Muscle of leg (tissue), 11 donors: Measurements from ENCODE around the gene RAB6B. TPM values are rescaled to one million over a fixed set of nuclear protein-coding genes. Genes with fewer than 3 reads are reported as not detected.

Experiments
- DNase-seq: peaks from one replicate; pipeline ENCODE4 v3.0.0; 2013
- H3K27ac ChIP-seq: one replicate; pipeline ENCODE4 v1.5.1; 2013; ENCODE audit warnings: mild to moderate bottlenecking, low read length, control low read depth
- H3K27me3 ChIP-seq: one replicate; pipeline ENCODE4 v1.6.1; 2013; ENCODE audit warnings: low read length; ENCODE audit not compliant: control insufficient read depth, insufficient read depth
- H3K36me3 ChIP-seq: one replicate; pipeline ENCODE4 v1.6.1; 2013; ENCODE audit warnings: low read length; ENCODE audit not compliant: control insufficient read depth, insufficient read depth
- H3K4me1 ChIP-seq: one replicate; pipeline ENCODE4 v1.6.1; 2013; ENCODE audit warnings: low read length; ENCODE audit not compliant: control insufficient read depth, insufficient read depth
- H3K4me3 ChIP-seq: one replicate; pipeline ENCODE4 v1.5.1; 2013; ENCODE audit warnings: low read length, control low read depth
- H3K9me3 ChIP-seq: replicated peaks from 2 replicates; pipeline ENCODE4 v1.6.1; 2013; ENCODE audit warnings: low read depth, low read length; ENCODE audit not compliant: control insufficient read depth
- WGBS: methylation state at CpG from one replicate; pipeline ENCODE4 v1.1.5; 2013; ENCODE audit warnings: missing lambda C conversion rate; ENCODE audit not compliant: insufficient coverage; 5-methylcytosine and 5-hydroxymethylcytosine counted together
- polyA plus RNA-seq, 8 donors: library from polyadenylated mRNA; unstranded; fragments of 120-200 nt; gene quantifications; one replicate each; pipeline versions ENCODE4 v1.2.1 to v1.2.3, GENCODE V29; 2013; ENCODE audit warnings: inconsistent platforms in 1 of 8, low replicate concordance in 1 of 8; ENCODE audit not compliant: insufficient read length in 8 of 8, insufficient read depth in 1 of 8
- total RNA-seq: library from RNA; stranded (reverse); fragments of 120-200 nt; gene quantifications from one replicate; pipeline ENCODE4 v1.2.4, GENCODE V29; 2013

The RAB6B gene
- total and polyA plus RNA-seq, 9 donors = 2.0 to 10.8 (median 9.4) TPM

DNA sequence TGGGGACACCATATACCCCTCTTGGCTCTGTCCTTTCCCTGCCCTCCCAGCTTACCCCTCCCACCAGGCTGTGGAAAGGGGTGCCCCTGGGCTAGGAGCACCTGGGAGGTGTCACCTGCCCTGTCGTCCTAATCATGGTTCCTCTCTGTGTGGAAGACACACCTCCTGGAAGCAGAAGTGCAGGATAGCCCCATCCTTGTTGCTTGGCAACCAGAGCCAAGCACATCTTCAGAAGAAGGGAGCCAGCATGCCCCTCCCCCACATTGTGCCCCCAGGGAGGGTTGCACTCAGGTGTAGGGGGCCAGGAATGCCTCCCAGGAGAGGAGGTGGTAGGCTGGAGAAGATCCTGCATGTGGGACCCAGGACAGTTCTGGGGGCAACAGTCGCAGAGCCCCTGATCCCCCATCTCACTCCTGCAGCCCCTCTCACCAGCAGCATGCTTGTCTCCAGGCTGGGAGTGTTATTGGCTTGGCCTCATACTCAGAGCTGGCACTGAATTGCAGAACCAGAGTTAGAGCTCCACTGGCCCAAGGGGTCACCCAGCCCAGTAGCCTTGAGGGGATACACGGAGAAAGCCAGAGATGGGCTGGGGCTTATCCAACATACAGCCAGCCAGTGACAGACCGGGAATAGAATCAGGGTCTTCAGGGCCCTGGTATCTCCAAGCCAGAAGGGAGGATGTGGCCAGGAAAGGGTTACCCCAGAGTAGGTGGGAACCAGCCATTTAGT, 8.4 kb downstream of the RAB6B start:
- H3K9me3 ChIP-seq = no peaks in the 10 kb centered on the region
- 54% methylated on average over 3 of the region's 4 CpGs for WGBS
- no peak overlapping the region for H3K4me3 ChIP-seq
- peaks cover 13% of the 10 kb centered on the region for H3K4me1 ChIP-seq
- no peak overlapping the region for H3K27ac ChIP-seq
- H3K27me3 ChIP-seq = no peaks in the 10 kb centered on the region
- DNase-seq = no peak
- no peaks in the 10 kb centered on the region for H3K36me3 ChIP-seq

DNA sequence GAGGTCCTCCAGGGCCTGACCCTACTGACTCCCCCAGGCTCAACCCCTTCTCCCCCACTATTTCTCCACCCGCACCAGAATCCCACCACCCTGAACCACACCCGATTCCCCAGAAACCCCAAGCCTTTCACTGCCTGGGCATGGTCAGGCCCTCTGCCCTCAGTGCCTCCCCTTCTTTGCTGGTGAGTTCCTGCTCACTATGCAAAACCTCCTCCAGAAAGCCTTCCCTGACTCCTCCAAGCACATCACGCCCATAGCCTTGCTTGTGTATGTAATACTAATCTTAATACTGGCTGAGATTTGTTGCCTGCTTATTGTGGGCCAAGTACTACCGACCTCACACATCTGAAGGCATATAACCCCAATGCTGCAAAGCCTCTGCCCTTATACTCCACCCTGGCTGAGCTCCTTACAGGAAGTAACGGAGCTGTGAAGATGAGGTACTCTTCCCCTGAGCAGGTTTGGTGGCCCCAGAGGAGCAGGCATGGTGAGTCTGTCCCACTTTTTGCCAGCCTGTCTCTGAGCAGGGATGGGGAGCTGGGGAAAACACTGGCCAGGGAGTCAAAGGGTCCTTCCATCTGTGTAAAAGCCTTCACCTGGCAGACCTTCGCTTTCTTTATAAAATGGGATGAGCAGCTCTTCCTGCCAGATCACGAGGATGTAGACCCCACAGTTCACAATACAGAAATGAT, 9.5 kb downstream of the RAB6B start:
- peaks cover 4% of the 10 kb centered on the region for H3K4me1 ChIP-seq
- no peaks in the 10 kb centered on the region for H3K27me3 ChIP-seq
- H3K36me3 ChIP-seq = no peaks in the 10 kb centered on the region
- DNase-seq = no peak
- no peaks in the 10 kb centered on the region for H3K9me3 ChIP-seq
- 81% methylated on average over 3 of the region's 7 CpGs for WGBS
- no peak overlapping the region for H3K4me3 ChIP-seq
- H3K27ac ChIP-seq = no peak overlapping the region

DNA sequence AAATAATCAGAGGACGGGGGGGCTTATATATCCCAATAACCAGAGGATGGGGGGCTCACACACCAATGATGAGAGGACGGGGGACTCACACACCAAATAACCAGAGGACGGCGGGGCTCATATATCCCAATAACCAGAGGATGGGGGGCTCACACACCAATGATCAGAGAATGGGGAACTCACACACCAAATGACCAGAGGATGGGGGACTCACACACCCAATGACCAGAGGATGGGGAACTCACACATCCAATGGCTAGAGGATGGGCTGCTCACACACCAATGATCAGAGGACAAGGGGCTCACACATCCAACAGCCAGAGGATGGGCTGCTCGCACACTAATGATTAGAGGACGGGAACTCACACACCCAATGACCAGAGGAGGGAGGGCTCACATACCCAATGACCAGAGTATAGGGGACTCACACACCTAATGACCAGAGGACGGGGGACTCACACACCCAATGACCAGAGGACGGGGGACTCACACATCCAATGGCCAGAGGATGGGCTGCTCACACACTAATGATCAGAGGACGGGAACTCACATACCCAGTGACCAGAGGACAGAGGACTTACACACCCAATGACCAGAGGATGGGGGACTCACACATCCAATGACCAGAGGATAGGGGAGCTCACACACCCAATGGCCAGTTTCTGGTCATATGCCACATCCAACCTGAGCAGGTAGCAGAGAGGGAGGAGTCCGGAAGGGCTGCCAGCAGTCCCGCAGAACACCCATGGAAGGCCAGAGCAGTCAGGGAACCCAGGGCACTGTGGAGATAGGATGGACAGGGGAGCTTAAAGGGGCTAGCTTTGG, 10.6 kb downstream of the RAB6B start:
- Histone ChIP-seq H3K27ac (no peak overlapping the region), H3K4me1 (no peaks in the 10 kb centered on the region), H3K9me3 (no peaks in the 10 kb centered on the region), H3K36me3 (no peaks in the 10 kb centered on the region), H3K4me3 (no peak overlapping the region), H3K27me3 (no peaks in the 10 kb centered on the region)
- no peak for DNase-seq
- 84% methylated on average over 5 of the region's 11 CpGs for WGBS

DNA sequence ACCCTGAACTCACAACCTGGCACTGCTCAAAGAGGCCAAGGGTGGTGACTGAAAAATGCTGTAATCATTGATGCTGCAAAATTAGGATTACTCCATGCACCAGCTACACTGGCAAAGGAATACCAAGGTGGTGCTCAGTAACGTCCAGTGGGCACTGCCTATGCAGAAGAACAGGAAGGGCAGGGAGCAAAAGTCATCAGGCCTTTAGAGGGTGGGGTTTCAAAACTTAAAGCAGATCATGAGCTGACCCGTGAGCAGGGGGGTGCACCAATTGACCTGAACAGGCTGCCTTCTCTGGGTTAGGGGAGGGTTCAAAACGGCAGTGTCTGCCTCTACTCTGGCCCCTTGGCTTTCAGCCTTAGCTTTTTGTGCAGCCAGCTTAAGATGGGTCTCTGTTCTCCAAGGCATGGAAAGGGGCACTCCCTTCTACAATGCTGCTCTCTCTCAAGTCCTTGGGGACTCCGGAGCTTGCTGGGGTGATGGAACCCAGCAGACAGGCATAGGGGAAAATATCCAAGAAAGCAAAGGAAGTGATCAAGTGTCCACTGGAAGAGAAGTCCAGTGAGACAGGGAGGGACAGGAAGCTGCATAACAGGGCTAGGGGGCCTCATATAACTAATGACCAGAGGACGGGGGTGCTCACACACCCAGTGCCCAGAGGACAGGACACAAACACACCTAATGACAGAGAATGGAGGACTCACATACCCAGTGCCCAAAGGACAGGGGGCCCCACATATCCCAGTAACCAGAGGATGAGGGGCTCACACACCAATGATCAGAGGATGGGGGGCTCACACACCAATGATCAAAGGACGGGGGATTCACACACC, 11.4 kb downstream of the RAB6B start:
- H3K36me3 ChIP-seq = no peaks in the 10 kb centered on the region
- H3K9me3 ChIP-seq = no peaks in the 10 kb centered on the region
- no peak for DNase-seq
- no peak overlapping the region for H3K27ac ChIP-seq
- no peaks in the 10 kb centered on the region for H3K27me3 ChIP-seq
- no peaks in the 10 kb centered on the region for H3K4me1 ChIP-seq
- H3K4me3 ChIP-seq = no peak overlapping the region
- WGBS = 84% methylated on average over 3 of the region's 6 CpGs

DNA sequence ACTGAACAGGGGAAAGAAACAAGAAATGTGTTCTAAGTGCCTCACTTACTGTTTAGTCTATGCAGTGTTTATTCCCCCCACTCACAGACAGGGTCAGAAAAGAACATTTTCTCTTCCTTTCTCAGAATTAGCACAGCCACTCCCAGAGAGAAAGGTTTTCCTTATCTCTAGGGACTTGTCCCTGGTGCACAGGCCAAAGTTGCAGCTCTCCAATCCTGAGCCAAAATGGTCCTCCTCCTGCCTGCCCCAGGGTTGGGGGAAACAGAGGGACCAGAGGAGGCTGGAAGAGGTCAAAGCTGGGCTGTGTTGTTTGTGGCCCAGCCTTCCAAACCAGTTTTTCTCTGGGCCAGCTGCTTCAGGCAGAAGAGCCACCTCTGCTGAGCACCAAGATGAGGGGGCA, 12.0 kb downstream of the RAB6B start:
- Histone ChIP-seq H3K27me3 (no peaks in the 10 kb centered on the region), H3K4me3 (no peak overlapping the region), H3K9me3 (no peaks in the 10 kb centered on the region), H3K4me1 (no peaks in the 10 kb centered on the region), H3K36me3 (no peaks in the 10 kb centered on the region), H3K27ac (no peak overlapping the region)
- DNase-seq = no peak

DNA sequence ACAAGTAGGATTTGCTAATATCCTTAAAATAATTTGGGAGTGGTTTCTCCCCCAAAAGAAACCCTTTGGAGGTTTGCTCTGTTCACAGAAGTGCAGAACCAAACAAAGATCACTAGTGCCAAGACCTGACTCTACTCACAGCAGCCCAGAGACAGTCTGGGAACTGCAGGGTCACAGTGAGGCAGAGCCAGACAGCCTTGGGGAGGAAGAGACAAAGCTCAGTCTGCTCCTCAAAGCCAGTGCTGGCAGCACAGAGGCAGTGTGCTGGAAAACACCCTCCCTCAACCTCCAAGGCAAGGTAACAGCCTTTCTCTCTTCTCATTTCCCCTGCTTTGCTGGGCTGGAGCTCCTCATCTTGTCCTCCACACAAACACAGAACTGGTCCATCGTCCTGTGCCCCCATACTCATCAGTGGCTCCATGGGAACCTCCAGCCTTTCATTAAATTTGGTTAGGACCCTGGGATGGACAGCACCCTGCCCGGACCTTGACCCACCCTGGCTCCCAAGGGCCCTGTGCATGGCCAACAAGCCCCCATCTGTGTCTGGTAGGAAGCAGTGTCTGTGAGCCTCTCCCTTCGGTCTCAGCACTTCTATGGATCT, 12.6 kb downstream of the RAB6B start:
- Histone ChIP-seq H3K4me1 (no peaks in the 10 kb centered on the region), H3K27ac (no peak overlapping the region), H3K4me3 (no peak overlapping the region), H3K27me3 (no peaks in the 10 kb centered on the region), H3K9me3 (no peaks in the 10 kb centered on the region), H3K36me3 (no peaks in the 10 kb centered on the region)
- 77% methylated on average over 1 of the region's 3 CpGs for WGBS
- DNase-seq = no peak

DNA sequence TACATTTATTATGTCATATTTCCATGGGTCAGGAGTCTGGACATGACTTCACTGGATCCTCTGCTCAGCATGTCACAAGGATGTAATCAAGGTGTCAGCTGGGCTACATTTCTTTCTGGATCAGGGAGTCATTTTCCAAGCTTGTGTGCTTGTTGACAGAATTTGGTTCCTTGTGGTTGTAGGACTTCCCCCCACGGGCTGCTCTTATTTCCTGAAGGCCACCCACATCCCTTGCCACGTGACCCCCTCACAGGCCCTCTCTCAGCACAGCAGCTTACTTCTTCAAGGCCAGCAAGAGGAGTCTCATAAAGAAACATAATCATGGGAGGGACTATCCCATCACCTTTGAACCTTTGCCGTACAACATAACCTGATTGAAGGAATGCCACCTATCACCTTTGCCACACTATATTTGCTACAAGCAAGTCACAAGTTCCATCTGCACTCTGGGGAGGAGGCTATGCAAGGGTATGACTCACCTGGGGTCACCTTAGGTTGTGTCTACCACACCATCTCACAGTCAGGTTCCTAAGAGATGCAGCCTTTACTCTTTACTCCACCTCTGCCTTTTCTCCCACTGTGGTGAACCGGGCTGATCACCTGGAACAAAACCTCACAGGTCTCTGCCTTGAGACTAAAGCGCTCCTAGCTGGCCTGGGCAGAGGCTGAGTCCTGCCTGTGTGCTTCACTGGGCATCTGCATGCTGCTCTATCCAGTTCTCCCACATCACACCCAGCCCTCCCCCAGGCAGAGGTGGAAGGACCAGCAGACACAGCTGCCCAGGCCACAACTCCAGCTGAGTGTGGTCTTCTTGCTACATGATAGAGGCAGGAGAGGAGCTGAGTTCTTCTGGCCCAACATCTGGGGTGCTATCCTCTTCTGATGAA, 13.5 kb downstream of the RAB6B start:
- H3K27ac ChIP-seq = no peak overlapping the region
- DNase-seq = no peak
- H3K4me3 ChIP-seq = no peak overlapping the region
- WGBS = 65% methylated on average over 2 of the region's 5 CpGs
- H3K4me1 ChIP-seq = no peaks in the 10 kb centered on the region
- no peaks in the 10 kb centered on the region for H3K36me3 ChIP-seq
- no peaks in the 10 kb centered on the region for H3K27me3 ChIP-seq
- no peaks in the 10 kb centered on the region for H3K9me3 ChIP-seq

DNA sequence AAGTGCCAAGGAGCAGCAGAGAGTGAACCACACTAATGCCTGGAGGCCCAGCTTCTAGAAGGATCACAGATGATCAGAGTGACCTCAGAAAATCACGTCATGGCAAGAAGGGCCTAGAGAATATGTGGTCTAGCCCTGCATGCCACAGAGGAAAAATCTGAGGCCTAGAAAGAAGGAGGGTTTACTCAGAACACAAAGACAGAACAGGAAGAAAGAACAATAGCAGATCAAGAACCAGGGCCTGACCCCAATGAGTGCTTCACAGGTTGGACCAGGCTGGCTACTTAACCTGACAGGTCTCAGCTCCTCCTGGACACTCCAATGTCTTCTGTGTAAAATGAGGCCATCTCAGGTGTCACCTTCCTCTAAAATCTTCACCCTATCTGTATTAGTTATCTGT, 14.2 kb downstream of the RAB6B start:
- Histone ChIP-seq H3K9me3 (no peaks in the 10 kb centered on the region), H3K4me3 (no peak overlapping the region), H3K36me3 (no peaks in the 10 kb centered on the region), H3K4me1 (no peaks in the 10 kb centered on the region), H3K27me3 (no peaks in the 10 kb centered on the region), H3K27ac (no peak overlapping the region)
- WGBS = 83% methylated on average over 1 of the region's 1 CpG
- no peak for DNase-seq

DNA sequence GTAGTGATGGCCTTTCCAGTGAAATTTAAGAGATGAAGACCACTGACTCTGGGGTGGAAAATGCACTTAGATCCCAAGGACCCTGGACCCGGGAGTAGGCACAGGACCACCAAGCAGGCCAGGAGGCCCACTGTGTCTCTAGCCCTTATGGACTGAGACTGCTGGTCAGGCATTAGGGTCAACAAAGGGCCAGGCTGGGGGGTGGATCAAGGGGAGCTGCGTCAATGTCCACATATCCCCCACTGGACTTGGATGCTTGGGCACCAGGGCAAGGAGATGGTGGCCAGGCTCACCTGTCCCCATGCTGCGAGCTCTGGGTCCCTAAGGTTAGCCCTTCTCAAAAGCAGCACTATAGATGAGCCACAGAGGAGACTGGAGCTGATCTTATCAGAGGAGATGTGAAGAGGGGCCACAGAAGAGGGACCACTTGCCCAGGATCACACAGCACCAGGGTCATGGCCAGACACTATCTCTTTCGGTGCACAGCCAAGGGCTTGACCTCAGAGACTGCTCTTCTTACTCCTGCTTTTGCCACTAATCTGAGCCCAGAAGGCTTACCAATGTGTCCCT, 14.7 kb downstream of the RAB6B start:
- WGBS = 100% methylated on average over 2 of the region's 4 CpGs
- Histone ChIP-seq H3K4me3 (no peak overlapping the region), H3K36me3 (no peaks in the 10 kb centered on the region), H3K27me3 (no peaks in the 10 kb centered on the region), H3K9me3 (no peaks in the 10 kb centered on the region), H3K4me1 (no peaks in the 10 kb centered on the region), H3K27ac (no peak overlapping the region)
- DNase-seq = no peak
